Measurements from ENCODE around the gene DAD1.

DNA sequence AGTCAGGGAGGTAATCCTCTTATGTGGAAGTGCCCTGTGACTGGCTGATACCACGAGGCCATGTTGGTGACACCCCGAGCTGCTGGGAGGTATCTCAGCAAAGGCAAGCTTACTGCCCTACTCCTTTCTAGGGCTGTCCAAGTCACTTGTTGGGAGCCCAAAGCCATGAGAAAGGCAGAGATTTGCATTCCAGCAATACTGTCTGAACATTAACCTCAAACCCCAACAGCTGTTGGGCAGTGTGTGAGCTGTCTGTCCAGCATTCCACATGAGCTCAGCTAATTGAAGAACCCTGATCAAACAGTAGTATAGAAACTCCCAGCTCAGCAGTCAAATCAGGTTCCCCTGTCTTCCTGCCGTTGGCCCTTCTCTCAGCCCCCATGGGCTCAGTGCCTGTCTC lies 18.3 kb upstream of the DAD1 start:
- TF ChIP-seq CTCF (conservative IDR thresholded peaks at IDR 0.05; ENCODE audit: low read depth, low read length) (no peak), EZH2 (IDR thresholded peaks at IDR 0.05; ENCODE audit: low read length, unreplicated experiment) (no peak), EZH2phosphoT487 (IDR thresholded peaks at IDR 0.05; ENCODE audit: borderline replicate concordance, low read length) (no peak)
